IPS DF 19.7 (cell line): Measurements from ENCODE around the gene IQSEC1.

Experiments used
- DNase-seq: peaks from one replicate; pipeline ENCODE4 v3.0.0-alpha.2; 2013; ENCODE audit warnings: low read depth, low spot score

The IQSEC1 gene

DNA sequence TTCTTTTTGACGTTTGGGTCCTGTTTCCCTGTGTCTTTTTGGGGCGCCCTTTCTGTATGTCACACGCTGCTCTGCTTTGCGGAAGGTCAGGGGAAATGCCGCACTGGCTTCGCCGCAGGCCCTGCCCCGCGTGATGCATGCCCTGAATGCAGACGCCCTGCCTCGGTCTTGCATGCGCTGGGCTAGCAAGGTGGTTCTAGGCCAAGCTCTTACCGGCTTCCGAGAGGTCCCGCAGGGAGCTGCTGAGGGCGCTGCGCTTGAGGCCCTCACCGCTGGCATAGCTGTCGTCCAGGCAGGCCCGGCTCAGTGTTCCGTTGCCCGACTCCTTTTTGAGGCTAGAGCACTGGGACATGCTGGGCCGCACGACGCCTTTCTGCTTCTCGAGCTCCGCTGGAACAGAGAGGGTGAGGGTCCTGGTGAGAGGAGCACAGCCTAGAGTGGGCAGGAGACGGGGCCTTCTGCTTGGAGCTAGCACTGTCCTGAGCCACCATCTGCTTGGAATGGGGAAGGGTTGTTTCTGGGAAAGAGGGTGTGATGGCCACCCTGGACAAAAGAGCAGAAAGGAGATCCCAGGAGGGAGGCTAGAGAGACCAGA, 165.0 kb downstream of the IQSEC1 start:
- DNase-seq: no peak

GRCh38 chr3:12907729-12908128, 165.5 kb downstream of the IQSEC1 start:
- no peak for DNase-seq

GRCh38 chr3:12907296-12907695, 165.9 kb downstream of the IQSEC1 start:
- no peak for DNase-seq

DNA sequence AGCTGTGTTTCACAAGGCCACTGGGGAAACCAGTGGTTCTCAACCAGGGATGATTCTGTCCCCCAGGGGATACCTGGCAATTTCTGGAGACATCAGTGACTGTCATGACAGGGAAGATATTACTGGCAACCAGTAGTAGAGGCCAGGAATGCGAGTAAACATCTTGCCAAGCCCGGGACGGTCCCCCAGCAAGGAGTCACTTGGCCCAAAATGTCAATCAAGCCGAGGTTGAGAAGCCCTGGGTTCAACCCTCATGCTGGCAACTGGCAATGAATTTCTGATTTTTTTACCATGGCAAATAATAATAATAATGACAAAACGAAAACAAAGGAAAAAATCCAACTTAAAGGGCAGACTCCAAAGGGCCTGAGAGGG, 166.3 kb downstream of the IQSEC1 start:
- no peak for DNase-seq

GRCh38 chr3:12906141-12906915, 166.9 kb downstream of the IQSEC1 start:
- DNase-seq: no peak

DNA sequence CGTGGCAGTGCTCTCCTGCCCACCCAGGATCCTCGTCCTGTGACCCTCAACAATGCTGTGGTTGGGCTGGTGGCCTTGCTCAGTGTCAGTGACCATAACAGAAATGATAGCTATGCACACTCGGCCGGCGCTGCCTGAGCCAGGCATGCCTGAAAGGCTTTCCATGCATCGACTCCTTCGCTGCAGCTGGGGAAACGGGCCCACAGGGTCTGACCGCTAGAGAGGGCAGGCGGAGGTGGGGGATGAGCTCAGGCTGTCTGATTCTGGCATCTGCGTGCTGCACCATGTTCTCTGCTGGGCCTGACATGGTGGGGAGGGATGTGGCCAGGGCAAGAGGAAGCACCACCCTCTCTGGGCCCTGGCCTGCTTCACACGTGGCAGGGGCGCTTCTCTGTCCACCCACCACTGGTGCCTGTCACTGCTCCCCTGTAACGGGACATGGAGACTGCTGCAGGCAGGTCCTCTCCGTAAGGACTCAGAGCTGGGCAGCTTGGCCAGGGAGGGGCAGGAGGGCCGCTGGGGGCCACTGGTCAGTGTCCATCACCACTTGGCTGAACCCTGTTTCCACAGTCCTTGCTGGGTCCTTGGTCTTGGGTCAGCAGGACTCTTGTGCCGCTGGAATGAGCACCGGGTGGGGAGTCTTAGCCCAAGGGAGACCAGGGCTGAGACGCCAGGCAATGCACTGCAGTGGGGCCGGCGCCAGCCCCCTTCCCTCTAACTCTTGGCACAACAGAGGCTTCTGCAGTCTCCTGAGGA, 167.7 kb downstream of the IQSEC1 start:
- DNase-seq: no peak

DNA sequence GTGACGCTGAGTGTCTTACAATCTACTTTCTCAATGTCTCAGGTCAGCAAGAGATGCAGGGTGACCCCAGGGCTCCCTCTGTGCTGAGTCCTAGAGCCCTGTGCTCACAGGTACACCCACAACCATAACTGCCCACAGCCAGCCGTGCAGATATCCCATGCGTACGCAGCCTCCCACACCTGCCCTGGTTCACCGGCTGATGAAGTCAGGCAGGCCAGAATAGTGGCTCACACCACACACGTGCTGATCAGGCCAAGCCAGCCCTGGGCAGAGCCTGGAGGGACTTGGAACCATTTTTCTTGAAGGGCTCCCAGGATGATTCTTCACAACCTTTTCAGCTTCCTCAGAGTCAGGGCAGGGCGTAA, 168.3 kb downstream of the IQSEC1 start:
- DNase-seq: no peak

DNA sequence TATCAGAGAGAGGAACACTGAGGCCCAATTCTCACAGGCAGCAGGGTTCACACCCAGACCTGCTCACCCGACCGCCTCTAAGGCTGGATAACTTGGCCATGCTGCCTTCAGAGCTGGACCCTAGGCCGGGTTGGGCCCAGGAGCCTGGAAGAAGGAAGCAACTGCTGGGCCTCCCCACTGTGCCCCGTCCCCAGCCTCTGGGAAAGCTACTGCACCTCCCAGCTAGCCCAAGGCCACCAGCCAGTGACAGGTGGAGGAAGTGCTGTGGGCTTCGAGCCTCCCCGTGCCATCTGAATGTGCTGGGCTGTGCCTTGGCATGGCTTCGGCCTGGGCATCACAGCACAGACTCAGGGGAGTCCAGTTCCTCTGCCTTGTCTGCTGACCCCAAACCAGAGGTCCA, 169.3 kb downstream of the IQSEC1 start:
- no peak for DNase-seq

- DNase-seq: no peak
Measured at GRCh38 chr3:12903000-12903800, 170.0 kb downstream of the IQSEC1 start.

DNA sequence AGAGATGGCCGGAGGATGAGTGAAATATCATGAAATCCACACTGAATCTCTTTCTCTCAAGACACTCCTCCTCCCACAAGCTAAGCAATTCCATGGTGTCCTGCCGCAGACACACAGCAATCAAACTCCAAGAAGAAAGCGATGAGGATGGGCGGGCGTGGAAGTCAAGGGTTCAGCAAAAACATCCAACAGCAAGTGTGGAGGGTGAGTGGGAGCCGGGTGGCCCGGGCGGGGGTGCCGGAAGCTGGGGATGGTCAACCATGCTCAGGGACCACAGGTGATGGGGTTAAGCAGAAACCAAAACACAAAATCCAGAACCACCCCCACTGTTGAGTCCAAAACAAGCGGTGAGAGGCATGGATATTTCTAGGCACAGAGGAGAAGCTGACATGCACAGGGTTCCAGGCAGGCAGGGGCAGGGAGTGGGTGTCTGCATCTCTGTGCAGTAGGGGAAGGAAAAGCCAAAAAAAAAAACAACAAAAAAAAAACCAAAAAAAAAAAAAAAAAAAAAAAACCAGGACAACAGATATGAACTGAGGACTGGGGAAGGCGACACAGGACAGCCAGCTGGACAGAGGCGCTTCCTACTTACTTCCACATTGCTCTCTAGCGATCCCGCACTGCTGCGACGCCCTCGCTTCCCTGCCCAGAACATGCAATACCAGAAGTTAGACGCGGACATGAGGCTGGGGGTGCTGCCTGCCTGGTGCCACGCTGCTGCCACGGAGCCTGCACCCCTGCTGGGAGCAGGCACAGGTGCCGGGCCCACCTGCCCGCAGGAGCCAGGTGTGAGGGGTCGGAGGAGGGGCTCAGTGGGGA, 170.8 kb downstream of the IQSEC1 start:
- DNase-seq: no peak

DNA sequence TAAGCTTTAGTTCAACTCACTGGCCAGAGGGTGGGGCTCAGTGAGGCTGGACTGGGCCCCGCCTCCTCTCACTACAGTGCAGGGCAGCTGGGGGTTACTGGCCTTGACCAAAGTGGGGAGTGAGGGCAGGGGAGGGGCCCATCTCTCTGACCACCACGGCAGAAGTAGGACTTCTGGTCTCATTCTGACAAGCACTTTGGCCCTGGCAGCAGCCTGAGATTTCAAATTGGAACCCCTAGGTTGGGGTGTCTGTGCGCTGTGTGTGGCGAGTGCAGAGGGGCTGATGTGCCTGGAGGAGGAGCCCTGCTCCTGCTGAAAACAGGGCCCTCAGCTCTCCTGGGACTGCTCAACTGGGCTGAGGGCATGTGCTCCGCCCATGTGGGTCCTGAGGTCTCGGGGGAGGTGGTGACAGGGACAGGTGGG, 171.6 kb downstream of the IQSEC1 start:
- no peak for DNase-seq

DNA sequence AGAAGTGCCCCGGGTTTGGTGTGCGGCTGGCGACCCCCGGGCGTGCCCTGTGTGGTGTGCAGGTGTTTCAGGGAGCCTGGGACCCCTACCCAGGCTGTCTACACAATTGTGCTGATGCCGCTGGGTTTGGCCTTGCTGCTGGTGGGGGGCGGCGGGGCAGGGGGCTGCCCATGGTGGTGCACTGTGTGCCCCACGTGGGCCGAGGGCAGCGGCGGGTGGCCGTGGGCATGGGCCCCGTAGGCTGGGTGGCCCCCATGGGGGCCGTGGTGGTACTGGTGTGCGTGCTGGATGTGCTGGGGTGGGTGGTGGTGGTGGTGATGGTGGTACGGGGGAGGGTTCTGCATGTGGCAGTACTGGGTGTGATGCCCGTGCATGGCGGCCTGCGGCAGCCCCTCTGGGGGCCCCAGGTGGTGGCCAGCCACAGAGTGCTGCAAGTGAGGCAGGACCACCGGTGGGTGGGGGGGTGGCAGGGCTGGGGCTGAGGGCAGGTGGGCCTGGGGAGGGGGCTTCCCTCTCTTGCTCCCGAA, 172.3 kb downstream of the IQSEC1 start:
- no peak for DNase-seq

GRCh38 chr3:12898965-12899755, 174.1 kb downstream of the IQSEC1 start:
- no peak for DNase-seq

- no peak for DNase-seq
Measured at GRCh38 chr3:12898290-12898964, 174.8 kb downstream of the IQSEC1 start.

DNA sequence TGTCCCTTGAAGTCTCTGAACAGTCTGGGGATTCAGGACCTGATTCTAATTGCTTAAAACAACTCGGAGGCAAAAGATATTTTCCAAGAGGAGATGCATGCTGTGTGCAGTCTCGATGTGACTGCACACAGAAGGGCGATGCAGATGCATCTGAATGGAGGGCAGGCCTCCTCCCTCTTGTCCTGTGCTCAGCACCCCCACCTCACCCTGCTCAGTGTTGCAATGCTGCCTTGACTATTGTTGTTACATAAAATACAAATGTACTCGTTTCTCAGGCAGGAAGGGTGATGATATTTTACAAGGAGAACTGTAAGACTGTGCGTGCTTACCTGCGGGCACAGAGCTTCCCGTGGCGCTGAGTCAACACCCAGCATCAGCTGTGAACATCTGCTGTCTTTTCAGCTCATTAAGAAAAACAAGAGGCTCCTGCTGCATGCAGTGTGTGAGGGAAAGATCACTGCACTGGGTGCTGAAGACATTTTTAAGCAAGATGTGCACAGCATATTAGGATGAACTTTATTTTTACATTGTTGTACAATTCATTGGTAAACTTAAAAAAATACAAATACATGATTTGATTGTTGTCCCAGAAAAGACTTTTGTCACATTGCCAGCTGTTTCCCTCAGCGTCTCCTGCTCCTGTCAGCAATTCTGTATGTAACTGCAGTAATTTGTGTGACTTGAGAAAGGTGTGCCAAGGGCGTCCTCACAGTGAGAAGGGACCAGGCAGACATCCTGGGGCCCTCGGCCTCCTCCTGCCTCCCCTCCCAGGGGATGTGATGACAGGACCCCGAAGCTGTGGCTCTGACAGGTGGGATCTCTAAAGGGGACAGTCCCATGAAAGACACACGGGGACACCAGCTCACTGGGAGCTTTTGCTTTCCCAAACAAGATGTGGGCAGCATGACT, 175.6 kb downstream of the IQSEC1 start:
- DNase-seq: no peak

DNA sequence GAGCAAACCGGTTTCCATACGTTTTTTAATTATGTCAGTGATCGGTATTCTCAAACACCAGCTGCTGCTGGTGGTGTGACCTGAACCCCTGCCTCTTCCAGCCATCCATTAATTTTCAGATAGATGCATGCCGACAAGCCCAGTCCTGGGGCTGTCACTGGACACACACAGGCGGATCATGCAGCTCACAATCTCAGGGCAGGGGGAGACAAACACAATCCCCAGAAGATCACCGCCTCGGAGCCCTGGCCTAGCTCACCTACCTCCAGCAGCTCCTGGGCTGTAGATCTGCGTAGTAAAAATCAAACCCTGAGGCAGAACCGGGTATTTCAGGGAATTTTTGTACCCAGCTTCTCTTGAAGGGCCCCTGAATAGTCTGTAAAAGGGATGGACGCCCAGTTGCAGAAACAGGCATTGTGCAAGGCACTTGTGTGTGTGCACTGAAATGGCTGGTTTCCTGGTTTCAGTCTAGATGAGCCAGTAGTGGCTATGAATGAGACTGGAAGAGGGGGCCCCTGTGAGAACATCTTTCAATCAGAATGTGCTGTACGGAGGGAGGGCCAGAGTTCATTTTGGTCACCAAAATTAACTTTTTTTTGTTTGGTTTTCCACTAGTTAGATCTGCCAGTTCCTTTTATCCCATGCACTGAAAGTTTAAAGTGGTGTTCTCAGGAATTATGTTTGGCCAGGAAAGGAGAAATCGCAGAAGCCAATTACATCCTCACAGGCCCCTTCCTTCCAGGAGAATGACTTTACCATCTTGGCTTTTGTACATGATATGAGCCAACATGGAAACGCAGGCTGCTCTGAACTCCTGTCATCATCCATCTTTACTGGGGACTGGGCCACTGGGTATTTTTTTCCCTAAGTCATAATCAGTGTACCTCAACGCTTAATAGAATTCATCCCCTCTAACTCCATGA, 176.9 kb downstream of the IQSEC1 start:
- DNase-seq: no peak

- DNase-seq: no peak
Measured at GRCh38 chr3:12895391-12896062, 177.7 kb downstream of the IQSEC1 start.
